Lower leg skin (tissue), 4 donors: ENCODE measurements around the gene ZCCHC7. TPM values are rescaled to one million over a fixed set of nuclear protein-coding genes. Genes with fewer than 3 reads are reported as not detected.
"Not testable (repeated sequence)": the region's sequence is repeated elsewhere in the genome, so short reads cannot be mapped to it uniquely, and the experiment has no call there.

ENCODE experiments used
- DNase-seq, 2 donors: peaks; one replicate each; pipeline ENCODE4 v3.0.0-alpha.2; 2019; ENCODE audit warnings: low spot score in 2 of 2
- H3K4me3 ChIP-seq: fragments of 200-600 bp; sonication (generic); 2 replicates; pipeline ENCODE4 v1.5.1; 2017; ENCODE audit warnings: mild to moderate bottlenecking, low read depth; ENCODE audit not compliant: poor library complexity, severe bottlenecking
- POLR2A ChIP-seq, 2 donors: fragments of 450-650 bp; IDR thresholded peaks; one replicate each; pipeline ENCODE4 v1.6.1; 2016 to 2017; ENCODE audit warnings: antibody characterized with exemption in 2 of 2, mild to moderate bottlenecking in 1 of 2, moderate library complexity in 1 of 2
- WGBS, 2 donors: methylation state at CpG; one replicate each; pipeline ENCODE4 v1.1.5; 2018; 5-methylcytosine and 5-hydroxymethylcytosine counted together
- intact Hi-C: fragments of 100-400 bp; cut with DNase I; formaldehyde crosslinking; loops from one replicate; pipeline ENCODE4 v1.15.0; 2023; ENCODE audit warnings: low total_unique reads
- total RNA-seq, 4 donors: library from RNA; depleted of rRNA; stranded (reverse); fragments of >200 nt; gene quantifications; one replicate each; pipeline ENCODE4 v1.1.0, GENCODE V29; 2016
- TF ChIP-seq, protein P1 (sequence below), 3 donors: fragments of 450-650 bp; IDR thresholded peaks; one replicate each; pipeline ENCODE4 v1.5.1; 2016; ENCODE audit warnings: antibody characterized with exemption in 3 of 3, mild to moderate bottlenecking in 3 of 3, moderate library complexity in 2 of 3

Gene ZCCHC7
- total RNA-seq, 4 donors from 2014 or later = 12.2 to 17.6 (median 15.7) TPM

DNA sequence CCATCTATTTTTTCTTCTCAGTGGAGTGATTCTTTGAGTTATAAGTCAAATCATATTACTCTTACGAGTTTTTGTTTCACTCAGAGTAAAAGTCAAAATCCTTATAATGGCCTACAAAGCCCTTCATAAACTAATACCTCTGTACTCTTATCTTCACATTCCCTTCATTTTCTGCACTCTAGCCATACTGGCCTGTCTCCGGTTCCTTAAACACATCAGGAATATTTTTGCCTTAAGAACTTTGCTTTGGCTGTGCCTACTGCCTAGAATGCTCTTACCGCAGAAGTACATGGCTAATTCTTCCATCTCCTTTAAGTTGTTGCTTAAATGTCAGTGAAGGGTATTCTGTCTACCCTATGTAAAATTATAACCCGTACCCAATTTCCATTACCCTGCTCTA is 169.3 kb downstream of the ZCCHC7 start:
- H3K4me3 ChIP-seq = no peak overlapping the region
- DNase-seq = no peak
- WGBS, 2 donors = 94% methylated on average over 4 of the region's 4 CpGs
- intact Hi-C loops = no loop called here
- no peak for TF ChIP-seq POLR2A (IDR thresholded peaks at IDR 0.05)
- TF ChIP-seq, protein P1, sequence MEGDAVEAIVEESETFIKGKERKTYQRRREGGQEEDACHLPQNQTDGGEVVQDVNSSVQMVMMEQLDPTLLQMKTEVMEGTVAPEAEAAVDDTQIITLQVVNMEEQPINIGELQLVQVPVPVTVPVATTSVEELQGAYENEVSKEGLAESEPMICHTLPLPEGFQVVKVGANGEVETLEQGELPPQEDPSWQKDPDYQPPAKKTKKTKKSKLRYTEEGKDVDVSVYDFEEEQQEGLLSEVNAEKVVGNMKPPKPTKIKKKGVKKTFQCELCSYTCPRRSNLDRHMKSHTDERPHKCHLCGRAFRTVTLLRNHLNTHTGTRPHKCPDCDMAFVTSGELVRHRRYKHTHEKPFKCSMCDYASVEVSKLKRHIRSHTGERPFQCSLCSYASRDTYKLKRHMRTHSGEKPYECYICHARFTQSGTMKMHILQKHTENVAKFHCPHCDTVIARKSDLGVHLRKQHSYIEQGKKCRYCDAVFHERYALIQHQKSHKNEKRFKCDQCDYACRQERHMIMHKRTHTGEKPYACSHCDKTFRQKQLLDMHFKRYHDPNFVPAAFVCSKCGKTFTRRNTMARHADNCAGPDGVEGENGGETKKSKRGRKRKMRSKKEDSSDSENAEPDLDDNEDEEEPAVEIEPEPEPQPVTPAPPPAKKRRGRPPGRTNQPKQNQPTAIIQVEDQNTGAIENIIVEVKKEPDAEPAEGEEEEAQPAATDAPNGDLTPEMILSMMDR (IDR thresholded peaks at IDR 0.05) = no peak

DNA sequence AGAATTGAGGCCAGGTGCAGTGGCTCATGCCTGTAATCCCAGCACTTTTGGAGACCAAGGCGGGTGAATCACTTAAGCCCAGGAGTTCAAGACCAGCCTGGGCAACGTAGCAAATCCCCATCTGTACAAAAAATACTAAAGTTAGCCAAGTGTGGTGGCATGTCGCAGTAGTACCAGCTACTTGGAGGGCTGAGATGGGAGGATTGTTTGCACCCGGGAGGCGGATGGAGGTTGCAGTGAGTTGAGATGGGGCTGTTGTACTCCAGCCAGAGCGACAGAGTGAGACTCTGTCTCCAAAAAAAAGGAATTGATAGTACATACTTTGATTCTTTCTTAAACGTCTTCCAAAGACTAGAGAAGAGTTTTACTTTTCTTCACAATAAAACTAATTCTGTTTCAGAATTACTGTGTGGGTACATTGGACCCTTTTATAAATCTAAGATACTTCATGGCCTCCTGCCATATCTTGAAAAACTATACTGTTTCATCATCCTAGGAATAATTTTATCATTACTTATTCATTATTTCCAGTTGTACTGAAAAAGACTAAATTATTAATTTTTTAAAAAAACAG is 170.1 kb downstream of the ZCCHC7 start:
- no peak for DNase-seq
- no peak overlapping the region for H3K4me3 ChIP-seq
- WGBS, 2 donors = 89 to 95% methylated on average over 7 of the region's 7 CpGs
- TF ChIP-seq, protein P1 (IDR thresholded peaks at IDR 0.05) = no peak
- intact Hi-C loops = no loop called here

DNA sequence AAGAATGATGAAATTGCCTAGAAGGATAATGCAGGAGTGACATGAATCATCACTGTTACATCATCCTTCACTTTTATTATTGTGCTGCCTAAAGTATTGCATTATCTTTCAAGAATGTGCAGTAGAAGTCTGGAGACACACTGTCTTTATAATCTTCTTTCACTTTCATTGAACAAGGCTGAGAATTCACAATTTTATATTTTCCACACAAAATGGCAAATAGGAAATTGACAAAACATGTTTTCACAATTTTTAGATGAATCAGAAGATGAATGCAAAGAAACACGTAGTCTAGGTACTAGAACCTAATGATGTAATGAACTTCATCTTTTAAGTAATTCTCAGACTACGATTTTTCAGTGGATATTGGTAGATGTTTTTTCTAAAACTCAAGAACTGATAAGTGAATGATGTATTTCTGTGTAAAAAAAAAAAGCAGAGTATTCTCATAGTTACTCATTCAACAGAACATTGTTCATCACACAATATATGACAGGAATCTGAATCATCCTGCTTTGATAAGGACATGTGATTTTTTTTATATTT is 170.6 kb downstream of the ZCCHC7 start:
- H3K4me3 ChIP-seq = no peak overlapping the region
- no peak for DNase-seq
- intact Hi-C loops = no loop called here
- TF ChIP-seq POLR2A (IDR thresholded peaks at IDR 0.05) = no peak
- TF ChIP-seq, protein P1 (IDR thresholded peaks at IDR 0.05) = no peak
- WGBS, 2 donors = 74 to 79% methylated on average over 2 of the region's 2 CpGs

DNA sequence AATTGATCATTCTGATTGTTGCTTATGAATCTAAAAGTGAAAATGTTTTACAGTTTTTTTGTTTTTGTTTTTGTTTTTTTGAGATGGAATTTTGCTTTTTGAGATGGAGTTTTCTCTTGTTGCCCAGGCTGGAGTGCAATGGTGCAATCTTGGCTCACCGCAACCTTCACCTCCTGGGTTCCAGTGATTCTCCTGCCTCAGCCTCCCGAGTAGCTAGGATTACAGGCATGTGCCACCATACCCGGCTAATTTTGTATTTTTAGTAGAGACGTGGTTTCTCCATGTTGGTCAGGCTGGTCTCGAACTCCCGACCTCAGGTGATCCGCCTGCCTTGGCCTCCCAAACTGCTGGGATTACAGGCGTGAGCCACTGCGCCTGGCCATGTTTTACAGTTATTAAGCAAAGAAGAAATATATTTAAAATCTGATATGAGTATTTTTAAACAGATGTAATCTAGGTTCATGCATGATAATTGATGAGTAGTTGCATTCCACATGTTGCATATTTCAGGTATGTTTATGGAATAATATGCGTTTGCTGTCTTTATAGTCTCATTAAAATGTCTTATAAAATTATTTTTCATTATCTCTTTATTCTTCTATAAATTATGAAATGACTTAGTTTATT is 171.4 kb downstream of the ZCCHC7 start:
- DNase-seq, intact Hi-C loops: not testable (repeated sequence)
- 96 to 97% methylated on average over 10 of the region's 10 CpGs for WGBS, 2 donors

DNA sequence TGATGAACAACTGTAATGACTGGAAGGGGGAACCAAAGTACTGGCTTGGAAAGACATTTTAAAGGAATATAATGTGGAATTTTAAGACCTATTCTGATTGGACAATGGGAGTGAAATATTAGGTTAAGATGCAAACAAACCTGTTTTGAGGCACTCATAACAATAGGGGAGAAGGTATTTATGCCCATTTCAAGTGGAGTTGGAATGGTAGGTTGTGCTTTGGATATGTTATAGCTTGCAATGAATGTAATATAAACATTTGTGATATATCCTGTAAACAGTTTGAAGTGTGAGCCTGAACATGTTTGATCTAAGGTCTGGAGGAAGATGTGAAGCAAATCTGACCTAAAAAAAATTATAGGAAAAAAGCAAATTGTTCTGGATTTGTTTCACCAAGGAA is 172.5 kb downstream of the ZCCHC7 start:
- TF ChIP-seq POLR2A (IDR thresholded peaks at IDR 0.05) = no peak
- TF ChIP-seq, protein P1 (IDR thresholded peaks at IDR 0.05) = no peak
- DNase-seq = no peak
- H3K4me3 ChIP-seq = no peak overlapping the region
- intact Hi-C loops = no loop called here

More for the DNA sequence above, 171.4 kb downstream of the ZCCHC7 start:
- not testable (repeated sequence) for H3K4me3 ChIP-seq

DNA sequence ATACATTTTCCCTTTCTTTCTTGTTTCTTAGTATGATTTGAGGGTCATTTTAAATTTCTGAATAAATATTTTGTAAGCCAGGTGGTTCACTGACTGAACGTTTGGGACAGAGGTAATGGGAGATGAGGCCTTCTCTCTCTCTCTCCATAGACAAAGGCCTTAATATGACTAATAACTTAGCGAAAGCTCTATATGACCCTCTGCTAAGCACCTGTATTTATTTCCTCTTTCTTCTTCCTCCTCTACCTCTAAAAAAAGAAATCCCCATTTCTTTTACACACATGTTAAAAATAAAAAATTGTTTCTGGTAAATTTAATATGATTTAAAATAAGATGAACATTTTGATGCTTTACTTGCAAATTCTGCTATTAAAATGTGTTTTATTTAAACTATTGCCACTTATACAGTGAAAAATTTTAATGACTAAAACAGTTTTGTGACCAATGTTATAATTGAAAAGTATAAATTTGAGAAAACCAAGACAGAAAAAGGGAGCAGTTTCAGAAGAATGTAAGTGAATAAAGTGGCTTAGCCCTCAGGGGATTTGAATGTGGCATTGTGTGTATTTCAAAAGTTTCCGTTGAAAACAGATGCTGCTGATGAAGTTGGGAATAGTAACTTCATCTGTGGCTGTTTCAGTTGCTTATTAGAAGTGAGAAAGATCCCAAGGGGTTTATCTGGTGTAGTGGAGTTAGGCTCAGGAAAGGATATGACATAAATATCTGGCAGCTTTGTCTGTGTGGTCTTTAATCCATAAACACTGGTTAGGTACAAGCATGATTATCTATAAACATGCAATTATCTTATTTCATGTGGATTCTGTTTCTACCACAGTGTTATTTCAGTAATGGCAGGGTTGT is 173.5 kb downstream of the ZCCHC7 start:
- WGBS, 2 donors = 50 to 61% methylated on average over 3 of the region's 3 CpGs
- no peak overlapping the region for H3K4me3 ChIP-seq
- TF ChIP-seq POLR2A (IDR thresholded peaks at IDR 0.05) = no peak
- TF ChIP-seq, protein P1 (IDR thresholded peaks at IDR 0.05) = no peak
- intact Hi-C loops = no loop called here
- no peak for DNase-seq
